Activated T-cell treated with anti-CD3 and anti-CD28 coated beads for 48 hours (primary cell): ENCODE measurements around the gene POLN.
"Not testable (repeated sequence)": the region's sequence is repeated elsewhere in the genome, so short reads cannot be mapped to it uniquely, and the experiment has no call there.

Experiments
- DNase-seq: peaks from one replicate; pipeline ENCODE4 v3.0.0-alpha.2; 2020; ENCODE audit warnings: low read depth

POLN gene

GRCh38 chr4:2251795-2252529, 10.0 kb upstream of the POLN start:
- no peak for DNase-seq

GRCh38 chr4:2251073-2251794, 9.3 kb upstream of the POLN start:
- DNase-seq = no peak

GRCh38 chr4:2250357-2251072, 8.6 kb upstream of the POLN start:
- no peak for DNase-seq

- DNase-seq = no peak
These were observed 7.8 kb upstream of the POLN start for GRCh38 chr4:2249526-2250356.

- DNase-seq = no peak
These were observed 6.9 kb upstream of the POLN start for GRCh38 chr4:2248821-2249261.

- DNase-seq = no peak
These were observed 6.3 kb upstream of the POLN start for GRCh38 chr4:2248044-2248780.

GRCh38 chr4:2247128-2248043, 5.5 kb upstream of the POLN start:
- no peak for DNase-seq

GRCh38 chr4:2246384-2247127, 4.6 kb upstream of the POLN start:
- DNase-seq = no peak

- no peak for DNase-seq
These were observed 3.9 kb upstream of the POLN start for GRCh38 chr4:2245787-2246275.

- DNase-seq = no peak
These were observed 3.3 kb upstream of the POLN start for GRCh38 chr4:2245057-2245786.

- DNase-seq = no peak
These were observed 1.9 kb upstream of the POLN start for GRCh38 chr4:2243681-2244380.

GRCh38 chr4:2241003-2241402, 918 bp downstream of the POLN start:
- DNase-seq = no peak

GRCh38 chr4:2236944-2237666, 4.8 kb downstream of the POLN start:
- no peak for DNase-seq

GRCh38 chr4:2231082-2231481, 10.8 kb downstream of the POLN start:
- DNase-seq = no peak

- no peak for DNase-seq
These were observed 15.7 kb downstream of the POLN start for GRCh38 chr4:2226261-2226660.

GRCh38 chr4:2222838-2223237, 19.1 kb downstream of the POLN start:
- DNase-seq = no peak

GRCh38 chr4:2221378-2221777, 20.5 kb downstream of the POLN start:
- DNase-seq = not testable (repeated sequence)
